Endodermal cell (in vitro differentiated cells): ENCODE data around the gene MARCHF10. TPM values are rescaled to one million over a fixed set of nuclear protein-coding genes. Genes with fewer than 3 reads are reported as not detected.

Experiments used
- DNase-seq: peaks from one replicate; pipeline ENCODE4 v3.0.0-alpha.2; 2017
- H3K27ac ChIP-seq: 2 replicates; pipeline ENCODE4 v1.5.1; 2013; ENCODE audit warnings: mild to moderate bottlenecking, low read depth, low read length, moderate library complexity
- H3K27me3 ChIP-seq: 2 replicates; pipeline ENCODE4 v1.6.1; 2013; ENCODE audit warnings: mild to moderate bottlenecking, low read length, moderate library complexity; ENCODE audit not compliant: insufficient read depth, control insufficient read depth, poor library complexity, severe bottlenecking
- H3K36me3 ChIP-seq: 2 replicates; pipeline ENCODE4 v1.7.0; 2013; ENCODE audit warnings: mild to moderate bottlenecking, low read length, moderate library complexity; ENCODE audit not compliant: control insufficient read depth, insufficient read depth
- H3K4me1 ChIP-seq: one replicate; pipeline ENCODE4 v1.7.0; 2013; ENCODE audit warnings: low read length; ENCODE audit not compliant: control insufficient read depth, insufficient read depth
- H3K4me3 ChIP-seq: 2 replicates; pipeline ENCODE4 v1.5.1; 2013; ENCODE audit warnings: mild to moderate bottlenecking, low read length, moderate library complexity
- H3K9ac ChIP-seq: 2 replicates; pipeline ENCODE4 v1.6.1; 2013; ENCODE audit warnings: mild to moderate bottlenecking, low read length, moderate library complexity; ENCODE audit not compliant: poor library complexity, severe bottlenecking; ENCODE audit errors: extremely low read depth
- H3K9me3 ChIP-seq: 2 replicates; pipeline ENCODE4 v1.6.1; 2013; ENCODE audit warnings: mild to moderate bottlenecking, low read length, moderate library complexity; ENCODE audit not compliant: control insufficient read depth
- H3K27ac Mint-ChIP-seq: 2 replicates; pipeline ENCODE4 v1.8.0; 2020; ENCODE audit warnings: mixed read lengths
- H3K27me3 Mint-ChIP-seq: 2 replicates; pipeline ENCODE4 v1.8.0; 2021; ENCODE audit warnings: mild to moderate bottlenecking, mixed read lengths; ENCODE audit not compliant: insufficient read depth
- H3K36me3 Mint-ChIP-seq: 2 replicates; pipeline ENCODE4 v1.8.0; 2020; ENCODE audit warnings: low read depth, mixed read lengths
- H3K4me1 Mint-ChIP-seq: 2 replicates; pipeline ENCODE4 v1.8.0; 2020; ENCODE audit warnings: mixed read lengths
- H3K4me3 Mint-ChIP-seq: 2 replicates; pipeline ENCODE4 v1.8.0; 2020; ENCODE audit warnings: mild to moderate bottlenecking, moderate library complexity, mixed read lengths
- H3K9me3 Mint-ChIP-seq: 2 replicates; pipeline ENCODE4 v1.8.0; 2020; ENCODE audit warnings: mild to moderate bottlenecking, mixed read lengths
- WGBS, 2 experiments: methylation state at CpG; one replicate each; pipeline versions ENCODE4 v1.1.5 to v1.1.7; 2013; ENCODE audit warnings: missing lambda C conversion rate in 2 of 2, mixed read lengths in 1 of 2; ENCODE audit not compliant: insufficient coverage in 1 of 2, insufficient read length in 1 of 2; 5-methylcytosine and 5-hydroxymethylcytosine counted together
- total RNA-seq, 2 donors: library from RNA; stranded (reverse); fragmentation: NEBNext Ultra II Directional in 1 of 2; extraction: Animal tissue kit (Norgen Biotek cat#: 25700) in 1 of 2; gene quantifications; 2 replicates in 1 of 2; 3 replicates in 1 of 2; pipeline ENCODE4 v1.2.1, GENCODE V29; 2021
- TF ChIP-seq, protein P1 (sequence below): fragments of 200-600 bp; sonication (generic); conservative IDR thresholded peaks from 2 replicates; pipeline ENCODE4 v1.5.0; 2021; ENCODE audit warnings: antibody characterized with exemption, mild to moderate bottlenecking

MARCHF10 gene
- total RNA-seq, 2 donors from 2014 or later = 0.57 to 1.7 TPM

DNA sequence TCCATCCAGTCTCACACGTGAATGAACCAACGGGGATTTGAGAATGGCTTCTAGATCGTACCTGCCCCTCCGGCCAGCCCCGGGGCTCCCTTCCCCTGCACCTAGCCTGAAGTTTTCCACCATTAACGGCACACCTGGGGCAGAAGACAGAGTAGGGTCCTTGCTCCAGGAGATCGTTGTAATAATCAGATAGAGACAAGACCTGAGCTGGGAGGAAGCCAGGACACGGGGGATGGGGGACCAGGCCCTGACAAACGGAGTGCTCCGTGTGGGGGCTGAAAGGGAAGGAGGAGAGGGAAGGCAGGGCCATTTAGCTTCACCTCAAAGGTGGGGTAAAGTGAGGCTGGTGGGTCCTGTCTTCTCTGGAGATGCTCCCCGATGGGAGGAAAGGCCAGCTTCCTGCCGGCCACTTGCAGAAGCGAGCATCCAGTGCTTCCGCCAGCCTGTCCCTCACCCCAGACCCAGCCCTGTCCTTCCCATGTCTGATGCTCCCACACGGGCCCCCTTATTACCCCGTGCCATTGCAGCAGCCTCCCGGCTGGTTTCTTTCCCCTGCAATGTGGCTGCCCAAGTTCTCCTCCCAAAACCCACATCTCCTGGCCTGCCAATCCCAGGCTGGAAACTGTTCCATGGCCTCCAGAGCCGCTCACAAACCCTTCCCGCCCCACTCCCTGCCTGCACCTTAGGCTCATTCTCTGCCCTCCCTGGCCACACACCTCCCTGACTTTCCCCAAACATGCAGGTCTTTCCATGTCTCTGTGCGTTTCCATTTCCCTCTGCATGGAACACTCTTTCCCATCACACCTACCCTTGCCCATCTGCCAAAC lies 101.3 kb downstream of the MARCHF10 start:
- H3K4me3 Mint-ChIP-seq = no peak overlapping the region
- Histone ChIP-seq H3K9me3 (peaks cover 14% of the 10 kb centered on the region), H3K4me3 (no peak overlapping the region), H3K27me3 (peaks cover 10% of the 10 kb centered on the region), H3K36me3 (no peaks in the 10 kb centered on the region), H3K9ac (no peak overlapping the region), H3K4me1 (peaks cover 9% of the 10 kb centered on the region), H3K27ac (no peak overlapping the region)
- TF ChIP-seq, protein P1, sequence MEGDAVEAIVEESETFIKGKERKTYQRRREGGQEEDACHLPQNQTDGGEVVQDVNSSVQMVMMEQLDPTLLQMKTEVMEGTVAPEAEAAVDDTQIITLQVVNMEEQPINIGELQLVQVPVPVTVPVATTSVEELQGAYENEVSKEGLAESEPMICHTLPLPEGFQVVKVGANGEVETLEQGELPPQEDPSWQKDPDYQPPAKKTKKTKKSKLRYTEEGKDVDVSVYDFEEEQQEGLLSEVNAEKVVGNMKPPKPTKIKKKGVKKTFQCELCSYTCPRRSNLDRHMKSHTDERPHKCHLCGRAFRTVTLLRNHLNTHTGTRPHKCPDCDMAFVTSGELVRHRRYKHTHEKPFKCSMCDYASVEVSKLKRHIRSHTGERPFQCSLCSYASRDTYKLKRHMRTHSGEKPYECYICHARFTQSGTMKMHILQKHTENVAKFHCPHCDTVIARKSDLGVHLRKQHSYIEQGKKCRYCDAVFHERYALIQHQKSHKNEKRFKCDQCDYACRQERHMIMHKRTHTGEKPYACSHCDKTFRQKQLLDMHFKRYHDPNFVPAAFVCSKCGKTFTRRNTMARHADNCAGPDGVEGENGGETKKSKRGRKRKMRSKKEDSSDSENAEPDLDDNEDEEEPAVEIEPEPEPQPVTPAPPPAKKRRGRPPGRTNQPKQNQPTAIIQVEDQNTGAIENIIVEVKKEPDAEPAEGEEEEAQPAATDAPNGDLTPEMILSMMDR = no peak
- H3K27me3 Mint-ChIP-seq = peaks cover 27% of the 10 kb centered on the region
- H3K36me3 Mint-ChIP-seq = peaks cover 8% of the 10 kb centered on the region
- H3K4me1 Mint-ChIP-seq = peaks cover 25% of the 10 kb centered on the region
- H3K9me3 Mint-ChIP-seq = peaks cover 27% of the 10 kb centered on the region
- H3K27ac Mint-ChIP-seq = no peak overlapping the region
- DNase-seq = peak; percentile 59
- 81% methylated on average over 11 to 20 of the region's 20 CpGs for WGBS, 2 experiments

DNA sequence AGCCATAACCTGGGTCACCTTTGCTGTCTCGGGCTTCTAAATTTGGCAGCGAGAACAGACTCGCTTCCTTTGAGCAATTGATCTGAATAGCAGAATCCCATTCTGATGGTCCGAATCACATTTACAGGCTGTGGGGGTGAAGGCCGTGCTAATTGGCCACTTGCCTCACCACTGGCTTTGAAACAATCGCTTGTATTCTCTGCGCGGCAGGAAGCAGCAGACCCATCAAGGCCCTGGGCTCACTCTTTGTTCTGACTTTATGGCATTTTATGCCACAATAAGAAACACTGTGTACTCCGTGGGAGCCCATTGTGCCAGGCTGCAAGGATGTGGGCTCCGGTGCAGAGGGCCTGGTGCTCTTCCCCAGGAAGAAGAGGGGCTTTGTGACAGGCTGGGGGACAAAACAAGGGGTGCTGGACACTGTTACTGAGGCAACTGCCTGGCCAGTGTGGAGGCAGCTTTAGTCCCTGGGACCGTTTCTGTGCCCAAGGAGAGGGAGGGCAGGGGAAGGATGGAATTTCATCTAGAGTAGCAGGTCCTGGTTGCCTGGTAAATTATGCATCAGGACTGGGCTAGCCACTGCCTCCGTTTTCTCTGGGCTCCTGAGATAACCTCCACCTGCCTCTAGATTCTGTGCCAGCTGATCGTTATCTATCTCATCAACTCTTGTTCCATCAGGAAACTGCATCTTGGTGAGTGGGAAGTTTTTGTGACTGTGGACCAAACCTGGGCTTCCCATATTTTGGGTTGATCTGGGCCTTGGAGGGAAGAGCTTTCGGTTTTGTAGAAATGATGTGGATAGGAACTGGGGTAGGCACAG lies 102.1 kb downstream of the MARCHF10 start:
- peak; percentile 91 for DNase-seq
- Mint-ChIP-seq H3K4me1 (peaks cover 24% of the 10 kb centered on the region), H3K27ac (peak overlapping the region; percentile 94), H3K9me3 (peaks cover 27% of the 10 kb centered on the region), H3K27me3 (peaks cover 31% of the 10 kb centered on the region), H3K36me3 (peaks cover 8% of the 10 kb centered on the region), H3K4me3 (peak overlapping the region; percentile 78)
- Histone ChIP-seq H3K4me3 (peak overlapping the region; percentile 84), H3K27me3 (peaks cover 10% of the 10 kb centered on the region), H3K27ac (peak overlapping the region; percentile 51), H3K4me1 (peaks cover 9% of the 10 kb centered on the region), H3K9me3 (peaks cover 14% of the 10 kb centered on the region), H3K9ac (peak overlapping the region; percentile 47), H3K36me3 (no peaks in the 10 kb centered on the region)
- TF ChIP-seq, protein P1 = no peak
- 15 to 18% methylated on average over 12 to 14 of the region's 14 CpGs for WGBS, 2 experiments

DNA sequence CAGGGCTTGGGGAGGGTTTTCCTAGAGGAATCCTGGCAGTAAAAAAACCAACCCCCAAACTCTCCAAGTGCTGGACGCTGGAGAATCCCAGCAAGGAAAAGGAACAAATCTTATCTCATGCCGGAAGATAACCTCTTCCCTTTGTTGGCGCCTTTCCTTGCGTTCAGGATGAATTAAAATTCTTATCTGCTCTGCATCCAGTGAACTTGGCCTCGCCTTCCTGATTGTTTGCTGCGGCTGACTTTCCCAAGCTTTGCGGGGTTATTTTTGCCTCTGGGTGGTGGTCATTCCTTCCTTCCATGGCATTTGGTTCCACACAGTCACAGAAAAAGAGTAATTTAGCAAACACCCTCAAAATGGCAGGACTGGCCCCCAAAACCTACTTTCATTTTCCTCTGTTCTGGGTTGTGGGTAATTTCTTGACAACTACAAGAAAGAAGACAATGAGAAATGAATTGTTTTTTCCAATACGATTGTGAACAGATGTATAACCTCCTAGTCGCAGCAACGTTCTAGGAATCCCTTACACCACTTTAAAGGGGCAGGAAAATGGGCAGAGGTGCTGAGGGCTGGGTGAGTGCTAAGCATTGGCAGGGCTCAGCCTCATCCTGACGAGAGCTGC lies 102.8 kb downstream of the MARCHF10 start:
- peaks cover 8% of the 10 kb centered on the region for H3K36me3 Mint-ChIP-seq
- Histone ChIP-seq H3K36me3 (no peaks in the 10 kb centered on the region), H3K9me3 (peaks cover 14% of the 10 kb centered on the region), H3K4me3 (peak overlapping the region; percentile 84), H3K27ac (peak overlapping the region; percentile 51), H3K9ac (peak overlapping the region; percentile 47), H3K27me3 (peaks cover 10% of the 10 kb centered on the region), H3K4me1 (peaks cover 9% of the 10 kb centered on the region)
- 5 to 13% methylated on average over 10 to 11 of the region's 11 CpGs for WGBS, 2 experiments
- H3K9me3 Mint-ChIP-seq = peaks cover 27% of the 10 kb centered on the region
- TF ChIP-seq, protein P1 = no peak
- H3K27me3 Mint-ChIP-seq = peaks cover 31% of the 10 kb centered on the region
- H3K4me3 Mint-ChIP-seq = peak overlapping the region; percentile 78
- peaks cover 24% of the 10 kb centered on the region for H3K4me1 Mint-ChIP-seq
- H3K27ac Mint-ChIP-seq = peak overlapping the region; percentile 94
- peak; percentile 82 for DNase-seq
